GM18502 (cell line): ENCODE data around the gene GNS.
A peak's percentile ranks its signal among the peaks of the same experiment; 100 is the strongest.

Source experiments
- ATAC-seq: cut with Tn5 transposase; IDR thresholded peaks from one replicate; pipeline ENCODE4 v1.9.1; 2021; ENCODE audit warnings: mild to moderate bottlenecking; ENCODE audit not compliant: unreplicated experiment, poor library complexity

The GNS gene

DNA sequence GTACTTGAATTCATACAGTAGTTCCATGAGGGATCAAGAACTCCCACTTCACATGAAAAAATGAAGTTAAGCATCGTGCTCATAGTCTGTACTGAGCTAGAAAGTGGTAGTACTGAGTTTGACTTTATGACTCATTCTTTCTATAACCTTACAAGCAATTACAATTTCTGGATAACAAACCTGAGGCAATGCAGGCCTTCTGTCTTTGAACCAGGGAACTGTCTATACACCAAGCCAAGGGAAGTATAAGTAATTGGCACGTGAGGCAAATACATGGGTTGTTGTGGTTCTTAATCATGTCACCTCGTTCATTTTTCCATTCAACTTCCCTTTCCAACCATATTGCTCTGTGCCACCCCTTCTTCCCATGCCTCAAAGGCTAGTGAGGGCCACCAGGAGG, 16.8 kb downstream of the GNS start:
- no peak for ATAC-seq

DNA sequence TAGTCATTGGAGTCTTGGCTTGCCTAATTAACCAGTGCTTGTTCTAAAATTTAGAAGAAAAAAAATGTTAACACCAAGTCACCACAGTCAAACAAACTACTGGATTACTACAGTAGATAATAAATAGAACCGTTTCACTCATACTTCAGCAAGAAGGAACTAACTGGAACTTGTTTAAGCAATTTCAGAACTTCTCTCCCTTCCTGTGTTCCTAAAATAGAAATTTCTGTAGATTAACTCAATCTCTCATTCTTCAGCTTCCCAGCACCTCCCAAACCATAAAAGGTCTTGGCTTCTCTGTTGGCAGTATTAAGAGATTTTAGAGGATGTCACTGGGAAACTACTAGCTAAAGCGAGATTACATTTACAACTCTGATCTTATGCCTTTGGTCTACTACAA, 18.6 kb downstream of the GNS start:
- ATAC-seq: no peak

- ATAC-seq: no peak
Observed at GRCh38 chr12:64739778-64740177, 19.4 kb downstream of the GNS start.

DNA sequence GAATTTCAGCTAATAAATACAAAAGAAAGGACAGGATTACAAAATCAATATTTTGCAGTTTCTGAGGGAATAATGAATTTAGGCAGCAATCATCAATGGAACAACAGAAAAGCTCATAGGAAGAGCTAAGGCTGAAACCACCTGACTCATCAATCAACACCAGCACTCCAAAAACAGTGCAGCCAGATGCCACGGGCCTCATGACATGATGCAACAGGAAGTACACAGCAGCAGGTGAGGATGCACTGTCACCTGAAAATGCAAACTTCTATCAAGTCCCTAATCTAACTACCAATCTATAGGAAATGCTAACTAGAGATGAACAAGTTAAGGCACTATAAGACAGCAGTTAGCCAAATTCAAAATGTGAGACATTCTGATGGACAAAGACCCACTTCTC, 21.7 kb downstream of the GNS start:
- no peak for ATAC-seq

DNA sequence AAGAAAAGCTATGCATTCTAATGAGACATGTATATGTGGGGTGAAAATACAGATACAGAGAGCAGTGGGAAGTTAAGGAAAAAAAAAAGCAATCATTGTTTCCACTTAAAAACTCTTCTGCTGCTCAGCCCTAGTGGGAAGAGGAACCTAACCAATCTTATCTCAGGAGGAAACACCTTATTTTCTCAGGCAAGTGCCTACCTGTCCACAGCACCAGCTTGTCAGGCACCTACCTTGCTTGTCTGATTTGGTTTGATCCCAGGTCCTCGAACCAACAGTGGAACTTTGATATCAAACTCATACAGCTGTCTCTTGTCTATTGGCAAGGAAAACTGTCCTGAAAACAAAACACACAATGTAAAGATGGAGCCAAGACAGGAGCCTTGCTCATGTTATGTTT, 22.4 kb downstream of the GNS start:
- ATAC-seq: no peak

GRCh38 chr12:64735442-64735841, 23.8 kb downstream of the GNS start:
- ATAC-seq: no peak

- no peak for ATAC-seq
Observed at GRCh38 chr12:64733857-64734256, 25.3 kb downstream of the GNS start.

GRCh38 chr12:64731683-64732082, 27.5 kb downstream of the GNS start:
- no peak for ATAC-seq

GRCh38 chr12:64730588-64730969, 28.6 kb downstream of the GNS start:
- peak; percentile 32 for ATAC-seq

- ATAC-seq: peak; percentile 60
Observed at GRCh38 chr12:64729909-64730587, 29.2 kb downstream of the GNS start.

GRCh38 chr12:64724201-64724745, 34.9 kb downstream of the GNS start:
- ATAC-seq: no peak

GRCh38 chr12:64723630-64724029, 35.6 kb downstream of the GNS start:
- ATAC-seq: no peak

- ATAC-seq: no peak
Observed at GRCh38 chr12:64722835-64723234, 36.4 kb downstream of the GNS start.

GRCh38 chr12:64720884-64721283, 38.3 kb downstream of the GNS start:
- no peak for ATAC-seq

GRCh38 chr12:64718649-64719048, 40.6 kb downstream of the GNS start:
- no peak for ATAC-seq

DNA sequence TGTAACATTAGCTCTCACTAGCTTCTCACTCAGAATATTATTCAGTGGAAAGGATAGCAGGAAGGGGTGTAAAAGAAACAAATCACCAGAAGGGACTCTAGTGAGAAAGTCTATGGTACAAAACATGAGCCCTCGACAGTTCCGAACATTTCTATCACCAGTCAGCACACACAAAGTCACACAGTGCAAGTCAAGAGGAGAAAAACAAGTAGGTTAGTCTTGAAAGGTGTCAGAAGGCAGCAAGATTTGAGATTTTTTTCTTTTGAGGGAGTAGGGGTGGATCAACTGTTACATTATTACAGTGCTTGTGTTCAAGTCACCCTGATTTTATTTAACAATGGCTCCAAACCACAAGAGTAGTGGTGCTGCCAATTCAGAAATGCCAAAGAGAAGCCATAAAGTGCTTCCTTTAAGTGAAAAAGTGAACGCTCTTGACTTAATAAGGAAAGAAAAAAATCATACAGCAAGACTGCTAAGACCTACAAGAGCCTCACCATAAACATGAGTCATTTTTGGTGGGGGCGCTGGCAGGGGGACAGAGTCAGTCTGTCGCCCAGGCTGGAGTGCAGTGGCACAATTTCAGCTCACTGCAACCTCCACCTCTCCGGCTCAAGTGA, 42.3 kb downstream of the GNS start:
- ATAC-seq: no peak

- ATAC-seq: no peak
Observed at GRCh38 chr12:64716371-64716770, 42.8 kb downstream of the GNS start.

GRCh38 chr12:64714551-64714968, 44.6 kb downstream of the GNS start:
- ATAC-seq: peak; percentile 85

DNA sequence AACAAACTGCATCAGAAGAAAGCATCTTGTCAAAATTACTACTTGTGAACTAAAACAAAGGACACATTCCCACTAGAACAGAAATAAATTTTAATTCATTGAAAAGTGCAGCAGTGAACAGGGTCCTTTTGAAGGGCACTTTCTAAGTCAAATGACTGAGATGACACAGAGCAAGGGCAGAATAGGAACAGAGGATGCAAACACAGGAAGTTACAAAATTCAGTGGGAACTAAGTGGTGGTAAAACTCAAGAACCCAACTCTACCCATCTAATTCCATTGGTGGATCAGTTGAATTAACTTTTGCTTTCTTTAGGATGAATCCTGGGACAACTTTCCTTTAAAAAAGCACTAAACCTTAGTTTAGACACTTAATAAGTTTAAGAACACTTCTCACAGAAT, 45.8 kb downstream of the GNS start:
- ATAC-seq: no peak

DNA sequence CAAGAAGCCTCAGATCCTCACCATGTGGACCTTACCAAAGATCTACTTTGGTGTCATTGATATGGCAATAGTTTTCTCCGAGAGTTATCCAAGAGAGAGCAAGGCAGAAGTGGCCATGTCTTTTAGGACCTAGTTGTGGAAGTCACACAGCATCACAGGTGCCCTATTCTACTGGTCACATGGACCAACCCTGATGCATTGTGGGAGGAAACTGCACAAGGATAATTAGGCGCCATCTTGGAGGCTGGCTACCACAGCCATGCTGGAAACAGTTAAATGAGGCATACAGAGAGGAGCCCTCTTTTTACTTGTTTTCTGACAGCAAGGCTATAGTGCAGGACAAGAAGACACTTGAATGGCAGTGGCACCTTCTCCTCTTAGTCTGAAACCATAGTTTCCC, 49.8 kb downstream of the GNS start:
- no peak for ATAC-seq

DNA sequence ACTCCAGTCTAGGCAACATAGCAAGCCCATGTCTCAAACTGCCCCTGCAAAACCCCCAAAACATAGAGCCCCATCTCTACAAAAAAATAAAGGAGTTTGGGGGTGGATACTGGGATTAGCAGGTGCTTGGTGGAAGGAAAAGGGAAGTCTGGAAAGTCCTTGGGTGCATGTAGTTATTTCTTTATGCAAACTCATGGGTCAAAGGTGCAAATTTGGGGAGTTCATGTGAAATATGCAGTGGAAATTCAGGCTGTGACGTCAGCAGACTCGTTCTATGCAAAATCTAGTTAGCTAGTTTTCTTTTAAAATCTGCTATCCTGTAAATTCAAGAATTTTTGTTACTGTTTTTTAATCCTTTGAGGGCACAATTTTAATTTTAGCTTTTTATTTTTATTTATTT, 51.3 kb downstream of the GNS start:
- no peak for ATAC-seq

DNA sequence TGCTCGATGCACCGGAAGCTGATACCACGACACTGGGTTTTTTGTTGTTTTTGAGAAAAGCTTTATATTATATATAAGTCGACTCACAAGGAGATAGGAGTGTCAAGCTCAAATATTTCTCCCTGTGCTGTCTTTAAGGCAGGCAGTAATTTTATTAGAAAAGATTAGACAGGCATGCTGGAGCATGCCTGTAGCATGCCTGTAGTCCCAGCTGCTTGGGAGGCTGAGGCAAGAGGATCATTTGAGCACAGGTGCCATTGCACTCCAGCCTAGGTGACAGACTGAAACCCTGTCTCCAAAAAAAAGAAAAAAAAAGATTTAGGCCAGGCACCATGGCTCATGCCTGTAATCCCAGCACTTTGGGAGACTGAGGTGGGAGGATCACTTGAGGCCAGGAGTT, 51.8 kb downstream of the GNS start:
- no peak for ATAC-seq
